Measurements from ENCODE around the gene ITGAD. TPM values are rescaled to one million over a fixed set of nuclear protein-coding genes. Genes with fewer than 3 reads are reported as not detected.

The ITGAD gene
- total and polyA plus RNA-seq, 2 of the 13 experiments (the other 11 are each of a cell fraction or from before 2014, with no cell fraction given) = not detected

GRCh38 chr16:31453255-31454204 lies 60.4 kb downstream of the ITGAD start:
- H3K36me3 ChIP-seq (replicated peaks in 1 of 2; ENCODE audit: control insufficient read depth in 1 of 2, insufficient read depth in 2 of 2, low read length in 2 of 2) = peaks cover 0 to 2% of the 10 kb centered on the region in 2 experiments; a peak in 1 of 5 replicates
- 21% methylated on average over 19 of the region's 20 CpGs for WGBS (ENCODE audit: low lambda C conversion rate)
- H3K27me3 ChIP-seq (ENCODE audit: control insufficient read depth in 1 of 2, insufficient read depth in 2 of 2, low read length in 2 of 2) = no peaks in the 10 kb centered on the region; a peak in 1 of 5 replicates
- H3K79me2 ChIP-seq (ENCODE audit: insufficient read depth, low read length) = peaks cover 25% of the 10 kb centered on the region
- H3K27ac ChIP-seq (ENCODE audit: extremely low read length, insufficient read depth, low read length) = peak overlapping the region; percentile 50
- intact Hi-C loops (cut with micrococcal nuclease; ENCODE audit: unreplicated experiment) = no loop called here
- no peaks in the 10 kb centered on the region for H3K9me3 ChIP-seq (ENCODE audit: low read length)
- peak; percentile 52 for ATAC-seq
- H3K4me3 ChIP-seq (replicated peaks in 1 of 3; ENCODE audit: insufficient read depth in 1 of 3, low read depth in 2 of 3, low read length in 3 of 3) = peak overlapping the region in 1 of 3 experiments; percentile 45; a peak in 2 of 6 replicates
- peak; percentile 75 for DNase-seq (ENCODE audit: low spot score)
- in situ Hi-C loops (cut with HindIII; ENCODE audit: extremely low pct_ligation_motif_present, low pct_unique_long_range_greater_than_20kb) = loop anchor here (10.0 kb wide), 1 partner anchor 421 kb away; the partner anchor contains the start of gene ZNF267
- BruUV-seq (replicated peaks) = no TSS peak
- H3K9ac ChIP-seq (ENCODE audit: insufficient read depth, low read depth, low read length) = peak overlapping the region; percentile 9; the same call in 1 of the 2 replicates
- peaks cover 34% of the 10 kb centered on the region for H4K20me1 ChIP-seq (ENCODE audit: insufficient read depth, low read length)
- no peak overlapping the region for H2AFZ ChIP-seq (ENCODE audit: low read length)
- peak; percentile 67 for FAIRE-seq
- POLR2A ChIA-PET = interaction anchor here (0.5 to 1.8 kb wide), 15 partner anchors 14 to 457 kb away, joined by 3 to 7 read pairs (median 4); partner anchors contain the start of genes FUS, KAT8, RUSF1 and TGFB1I1
- H3K4me2 ChIP-seq (ENCODE audit: low read depth, low read length) = peak overlapping the region; percentile 80
- CTCF ChIA-PET (ENCODE audit: low intra/inter-chr PET ratio, low total read pairs) = no interaction called here
- peaks cover 63% of the 10 kb centered on the region for H3K4me1 ChIP-seq (ENCODE audit: insufficient read depth, low read length)
- TF ChIP-seq ZNF800 (CRISPR knock-in tag; IDR thresholded peaks at IDR 0.05) (no peak), ETS1 (CRISPR knock-in tag; IDR thresholded peaks at IDR 0.05) (no peak), SETDB1 (CRISPR knock-in tag; IDR thresholded peaks at IDR 0.05; ENCODE audit: borderline replicate concordance) (no peak), MTF2 (CRISPR knock-in tag; IDR thresholded peaks at IDR 0.05; ENCODE audit: borderline replicate concordance) (no peak), CBFB (CRISPR knock-in tag; IDR thresholded peaks at IDR 0.05) (no peak), NFKB2 (CRISPR knock-in tag; IDR thresholded peaks at IDR 0.05; ENCODE audit: borderline replicate concordance) (peak; percentile 45; the same call in 1 of the 2 replicates), MAZ (IDR thresholded peaks at IDR 0.05; ENCODE audit: borderline replicate concordance, low read depth, low read length) (no peak), MAZ (CRISPR knock-in tag; IDR thresholded peaks at IDR 0.05; ENCODE audit: low read depth) (no peak), KDM5B (CRISPR knock-in tag; IDR thresholded peaks at IDR 0.05; ENCODE audit: borderline replicate concordance) (no peak; the same call in 1 of the 2 replicates), ATAD3A (CRISPR knock-in tag; IDR thresholded peaks at IDR 0.05) (no peak), GPBP1L1 (CRISPR knock-in tag; IDR thresholded peaks at IDR 0.05) (no peak), PCBP2 (optimal IDR thresholded peaks at IDR 0.05; ENCODE audit: low read depth, low read length, poor library complexity, severe bottlenecking) (peak; percentile 63), TOPORS (CRISPR knock-in tag; IDR thresholded peaks at IDR 0.05) (no peak), ZNF292 (CRISPR knock-in tag; IDR thresholded peaks at IDR 0.05; ENCODE audit: borderline replicate concordance, low read depth) (peak; percentile 79; the same call in 1 of the 2 replicates), ZNF546 (CRISPR knock-in tag; conservative IDR thresholded peaks at IDR 0.05) (no peak), MAFK (conservative IDR thresholded peaks at IDR 0.05 in 1 of 2, IDR thresholded peaks at IDR 0.05 in 1 of 2; ENCODE audit: low read length in 2 of 2) (peak; percentile 96), MLLT10 (CRISPR knock-in tag; IDR thresholded peaks at IDR 0.05) (no peak), ZNF350 (CRISPR knock-in tag; IDR thresholded peaks at IDR 0.05; ENCODE audit: borderline replicate concordance, low read depth) (peak; percentile 60), SMYD3 (CRISPR knock-in tag; IDR thresholded peaks at IDR 0.05) (no peak)

Measured in HepG2 (cell line).